Transverse colon (tissue), 4 donors: ENCODE measurements around the gene ADAM23.

Source experiments
- EP300 ChIP-seq: sonication (generic); formaldehyde crosslinking; IDR thresholded peaks from one replicate; pipeline ENCODE4 v1.6.1; 2017; ENCODE audit warnings: antibody characterized with exemption, low read depth
- POLR2A ChIP-seq: fragments of 450-650 bp; IDR thresholded peaks from one replicate; pipeline ENCODE4 v1.6.1; 2016; ENCODE audit warnings: antibody characterized with exemption, mild to moderate bottlenecking, moderate library complexity
- POLR2AphosphoS5 ChIP-seq, 3 donors: sonication (generic); formaldehyde crosslinking; IDR thresholded peaks; one replicate each; pipeline ENCODE4 v1.6.1; 2016; ENCODE audit warnings: antibody characterized with exemption in 3 of 3
- TF ChIP-seq, protein P1 (sequence below), 5 experiments: fragments of 200-600 bp in 3 of 5; fragments of 450-650 bp in 2 of 5; sonication (generic) in 3 of 5; IDR thresholded peaks; 1 replicate in 2 of 5; 2 replicates in 3 of 5; pipeline ENCODE4 v1.5.1; 2016 to 2017; ENCODE audit warnings: antibody characterized with exemption in 5 of 5, inconsistent platforms in 3 of 5, mild to moderate bottlenecking in 2 of 5, moderate library complexity in 1 of 5

DNA sequence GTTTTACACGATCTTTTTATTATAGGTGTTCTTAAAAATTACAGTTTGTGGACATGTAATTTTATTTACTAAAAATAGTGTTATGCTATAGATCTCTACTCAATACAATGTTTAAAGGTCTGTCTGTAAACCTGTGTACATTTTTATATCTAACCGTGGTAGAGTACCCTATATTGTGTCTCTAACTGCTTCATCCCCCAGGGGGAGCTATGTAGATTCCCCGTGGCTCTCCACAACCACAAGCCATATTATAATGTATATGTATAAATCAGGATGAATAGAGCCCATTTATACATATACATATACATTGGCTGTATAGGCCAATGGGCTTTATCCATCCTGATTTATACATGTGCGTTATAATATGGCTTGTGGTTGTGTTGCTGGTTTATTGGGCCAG, 59.4 kb downstream of the ADAM23 start:
- TF ChIP-seq POLR2A (no peak), POLR2AphosphoS5 (IDR thresholded peaks at IDR 0.05) (no peak), EP300 (no peak)
- TF ChIP-seq, protein P1, sequence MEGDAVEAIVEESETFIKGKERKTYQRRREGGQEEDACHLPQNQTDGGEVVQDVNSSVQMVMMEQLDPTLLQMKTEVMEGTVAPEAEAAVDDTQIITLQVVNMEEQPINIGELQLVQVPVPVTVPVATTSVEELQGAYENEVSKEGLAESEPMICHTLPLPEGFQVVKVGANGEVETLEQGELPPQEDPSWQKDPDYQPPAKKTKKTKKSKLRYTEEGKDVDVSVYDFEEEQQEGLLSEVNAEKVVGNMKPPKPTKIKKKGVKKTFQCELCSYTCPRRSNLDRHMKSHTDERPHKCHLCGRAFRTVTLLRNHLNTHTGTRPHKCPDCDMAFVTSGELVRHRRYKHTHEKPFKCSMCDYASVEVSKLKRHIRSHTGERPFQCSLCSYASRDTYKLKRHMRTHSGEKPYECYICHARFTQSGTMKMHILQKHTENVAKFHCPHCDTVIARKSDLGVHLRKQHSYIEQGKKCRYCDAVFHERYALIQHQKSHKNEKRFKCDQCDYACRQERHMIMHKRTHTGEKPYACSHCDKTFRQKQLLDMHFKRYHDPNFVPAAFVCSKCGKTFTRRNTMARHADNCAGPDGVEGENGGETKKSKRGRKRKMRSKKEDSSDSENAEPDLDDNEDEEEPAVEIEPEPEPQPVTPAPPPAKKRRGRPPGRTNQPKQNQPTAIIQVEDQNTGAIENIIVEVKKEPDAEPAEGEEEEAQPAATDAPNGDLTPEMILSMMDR (IDR thresholded peaks at IDR 0.05): no peak
